GM12878 (cell line): ENCODE data around the gene ISCU. TPM values are rescaled to one million over a fixed set of nuclear protein-coding genes. Genes with fewer than 3 reads are reported as not detected.

Experiments
- CHD4 ChIP-seq: fragments of 200-600 bp; sonication (generic); IDR thresholded peaks from 2 replicates; pipeline ENCODE4 v1.6.1; 2016; ENCODE audit warnings: mild to moderate bottlenecking
- EP300 ChIP-seq, 2 experiments: fragments of 150-350 bp in 1 of 2; IDR thresholded peaks; 2 replicates each; pipeline ENCODE4 v1.6.1; 2011 to 2012; ENCODE audit warnings: low read depth in 2 of 2, low read length in 2 of 2, borderline replicate concordance in 1 of 2, improper control_type of control experiment in 1 of 2, inconsistent platforms in 1 of 2; ENCODE audit not compliant: control insufficient read depth in 1 of 2
- FOXM1 ChIP-seq: IDR thresholded peaks from 2 replicates; pipeline ENCODE4 v1.6.1; 2012; ENCODE audit warnings: low read depth, mild to moderate bottlenecking, inconsistent platforms, low read length, moderate library complexity
- HDGF ChIP-seq: fragments of 450-650 bp; IDR thresholded peaks from 2 replicates; pipeline ENCODE4 v1.6.1; 2016; ENCODE audit warnings: antibody characterized with exemption
- IKZF2 ChIP-seq, 2 experiments: fragments of 450-650 bp; IDR thresholded peaks; 2 replicates each; pipeline ENCODE4 v1.6.1; 2017; ENCODE audit warnings: mild to moderate bottlenecking in 2 of 2, moderate library complexity in 2 of 2
- JUNB ChIP-seq: IDR thresholded peaks from 2 replicates; pipeline ENCODE4 v1.6.1; 2016; ENCODE audit warnings: antibody characterized with exemption, mild to moderate bottlenecking
- MTA3 ChIP-seq: IDR thresholded peaks from 2 replicates; pipeline ENCODE4 v1.6.1; 2012; ENCODE audit warnings: low read length, inconsistent platforms, borderline replicate concordance
- NFXL1 ChIP-seq: fragments of 450-650 bp; IDR thresholded peaks from 2 replicates; pipeline ENCODE4 v1.6.1; 2017; ENCODE audit warnings: antibody characterized with exemption, mild to moderate bottlenecking, borderline replicate concordance
- SREBF2 ChIP-seq: IDR thresholded peaks from 2 replicates; pipeline ENCODE4 v1.6.1; 2012; ENCODE audit warnings: mild to moderate bottlenecking, low read length
- TBL1XR1 ChIP-seq: IDR thresholded peaks from 2 replicates; pipeline ENCODE4 v1.6.1; 2012; ENCODE audit warnings: low read depth, low read length, improper control_type of control experiment
- ZBED1 ChIP-seq: IDR thresholded peaks from 2 replicates; pipeline ENCODE4 v1.6.1; 2016; ENCODE audit warnings: borderline replicate concordance
- polyA plus RNA-seq, 11 experiments: library from polyadenylated mRNA; depleted of rRNA in 4 of 11; unstranded in 6 of 11; stranded (reverse) in 5 of 11; fragments of >200 nt; fragmentation: Nextera tagmentation in 4 of 11; fragmentation: Illumina TruSeq in 1 of 11; extraction: Ambion mirVana in 4 of 11; extraction: Trizol in 1 of 11; gene quantifications; 1 replicate in 1 of 11; 2 replicates in 10 of 11; pipeline versions ENCODE4 v1.2.1 to v1.2.3, GENCODE V29; 2011 to 2016; ENCODE audit warnings: inconsistent platforms in 2 of 11, missing spikeins in 2 of 11, low read depth in 1 of 11
- total RNA-seq, 4 experiments: library from RNA; depleted of rRNA in 3 of 4; stranded (reverse); fragments of >200 nt in 3 of 4; fragmentation: Illumina TruSeq in 1 of 4; extraction: Trizol in 1 of 4; gene quantifications; 2 replicates each; pipeline versions ENCODE4 v1.2.1 to v1.2.3, GENCODE V29; 2013 to 2021
- TF ChIP-seq, protein P1 (sequence below): IDR thresholded peaks from 2 replicates; pipeline ENCODE4 v1.6.1; 2012; ENCODE audit warnings: improper control_type of control experiment, low read depth, low read length; ENCODE audit not compliant: insufficient replicate concordance
- TF ChIP-seq, protein P2 (sequence below): fragments of 450-650 bp; IDR thresholded peaks from 2 replicates; pipeline ENCODE4 v1.6.1; 2018; ENCODE audit warnings: mild to moderate bottlenecking, low read depth, moderate library complexity; ENCODE audit not compliant: partially characterized antibody
- TF ChIP-seq, protein P3 (sequence below): IDR thresholded peaks from 2 replicates; pipeline ENCODE4 v1.6.1; 2012; ENCODE audit warnings: low read depth, low read length, improper control_type of control experiment
- TF ChIP-seq, protein P4 (sequence below): IDR thresholded peaks from 2 replicates; pipeline ENCODE4 v1.6.1; 2011; ENCODE audit warnings: borderline replicate concordance, low read depth, mild to moderate bottlenecking, moderate library complexity, low read length; ENCODE audit not compliant: insufficient read depth, poor library complexity, severe bottlenecking
- TF ChIP-seq, protein P5 (sequence below): fragments of 450-650 bp; IDR thresholded peaks from 2 replicates; pipeline ENCODE4 v1.6.1; 2017; ENCODE audit warnings: mild to moderate bottlenecking, moderate library complexity

The ISCU gene
- total and polyA plus RNA-seq, 10 of the 15 experiments (the other 5 are each of a cell fraction or from before 2014, with no cell fraction given), result 32.8 to 260 (median 127) TPM

DNA sequence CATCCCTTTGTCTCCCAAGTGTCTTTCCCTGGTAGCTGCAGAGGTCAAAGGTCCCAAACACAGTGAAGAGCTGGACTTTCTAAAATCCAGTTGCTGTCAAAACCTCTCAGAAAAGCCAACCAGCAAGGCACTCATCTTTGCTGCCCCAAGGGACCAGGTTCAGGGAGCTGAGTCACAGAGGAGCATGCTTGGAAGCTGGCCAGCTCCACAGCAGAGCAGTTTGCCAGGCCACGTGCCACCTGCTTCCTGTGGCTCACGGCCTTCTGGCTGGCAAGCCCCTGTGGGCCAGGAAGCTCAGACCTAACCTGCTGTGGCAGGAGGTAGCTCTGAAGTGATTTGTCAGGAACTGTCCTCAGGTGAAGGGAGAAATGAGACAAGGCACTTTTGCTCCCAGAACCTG lies 3.6 kb downstream of the ISCU start (continued):
- TF ChIP-seq MTA3 (no peak), HDGF (0 out of 2 replicates have a peak, but pooled peaks have one; percentile 53), EP300 (IDR thresholded peaks at IDR 0.05; ENCODE audit: borderline replicate concordance in 1 of 2, control insufficient read depth in 1 of 2, low read depth in 2 of 2, low read length in 2 of 2) (peak in 1 of 2 experiments; percentile 46; a peak in 2 of 4 replicates), FOXM1 (no peak), ZBED1 (no peak), IKZF2 (IDR thresholded peaks at IDR 0.05) (peak; percentile 72 to 87), SREBF2 (no peak), NFXL1 (no peak), JUNB (no peak), TBL1XR1 (no peak), CHD4 (no peak)
- TF ChIP-seq, protein P1, sequence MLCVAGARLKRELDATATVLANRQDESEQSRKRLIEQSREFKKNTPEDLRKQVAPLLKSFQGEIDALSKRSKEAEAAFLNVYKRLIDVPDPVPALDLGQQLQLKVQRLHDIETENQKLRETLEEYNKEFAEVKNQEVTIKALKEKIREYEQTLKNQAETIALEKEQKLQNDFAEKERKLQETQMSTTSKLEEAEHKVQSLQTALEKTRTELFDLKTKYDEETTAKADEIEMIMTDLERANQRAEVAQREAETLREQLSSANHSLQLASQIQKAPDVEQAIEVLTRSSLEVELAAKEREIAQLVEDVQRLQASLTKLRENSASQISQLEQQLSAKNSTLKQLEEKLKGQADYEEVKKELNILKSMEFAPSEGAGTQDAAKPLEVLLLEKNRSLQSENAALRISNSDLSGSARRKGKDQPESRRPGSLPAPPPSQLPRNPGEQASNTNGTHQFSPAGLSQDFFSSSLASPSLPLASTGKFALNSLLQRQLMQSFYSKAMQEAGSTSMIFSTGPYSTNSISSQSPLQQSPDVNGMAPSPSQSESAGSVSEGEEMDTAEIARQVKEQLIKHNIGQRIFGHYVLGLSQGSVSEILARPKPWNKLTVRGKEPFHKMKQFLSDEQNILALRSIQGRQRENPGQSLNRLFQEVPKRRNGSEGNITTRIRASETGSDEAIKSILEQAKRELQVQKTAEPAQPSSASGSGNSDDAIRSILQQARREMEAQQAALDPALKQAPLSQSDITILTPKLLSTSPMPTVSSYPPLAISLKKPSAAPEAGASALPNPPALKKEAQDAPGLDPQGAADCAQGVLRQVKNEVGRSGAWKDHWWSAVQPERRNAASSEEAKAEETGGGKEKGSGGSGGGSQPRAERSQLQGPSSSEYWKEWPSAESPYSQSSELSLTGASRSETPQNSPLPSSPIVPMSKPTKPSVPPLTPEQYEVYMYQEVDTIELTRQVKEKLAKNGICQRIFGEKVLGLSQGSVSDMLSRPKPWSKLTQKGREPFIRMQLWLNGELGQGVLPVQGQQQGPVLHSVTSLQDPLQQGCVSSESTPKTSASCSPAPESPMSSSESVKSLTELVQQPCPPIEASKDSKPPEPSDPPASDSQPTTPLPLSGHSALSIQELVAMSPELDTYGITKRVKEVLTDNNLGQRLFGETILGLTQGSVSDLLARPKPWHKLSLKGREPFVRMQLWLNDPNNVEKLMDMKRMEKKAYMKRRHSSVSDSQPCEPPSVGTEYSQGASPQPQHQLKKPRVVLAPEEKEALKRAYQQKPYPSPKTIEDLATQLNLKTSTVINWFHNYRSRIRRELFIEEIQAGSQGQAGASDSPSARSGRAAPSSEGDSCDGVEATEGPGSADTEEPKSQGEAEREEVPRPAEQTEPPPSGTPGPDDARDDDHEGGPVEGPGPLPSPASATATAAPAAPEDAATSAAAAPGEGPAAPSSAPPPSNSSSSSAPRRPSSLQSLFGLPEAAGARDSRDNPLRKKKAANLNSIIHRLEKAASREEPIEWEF, result no peak
- TF ChIP-seq, protein P2, sequence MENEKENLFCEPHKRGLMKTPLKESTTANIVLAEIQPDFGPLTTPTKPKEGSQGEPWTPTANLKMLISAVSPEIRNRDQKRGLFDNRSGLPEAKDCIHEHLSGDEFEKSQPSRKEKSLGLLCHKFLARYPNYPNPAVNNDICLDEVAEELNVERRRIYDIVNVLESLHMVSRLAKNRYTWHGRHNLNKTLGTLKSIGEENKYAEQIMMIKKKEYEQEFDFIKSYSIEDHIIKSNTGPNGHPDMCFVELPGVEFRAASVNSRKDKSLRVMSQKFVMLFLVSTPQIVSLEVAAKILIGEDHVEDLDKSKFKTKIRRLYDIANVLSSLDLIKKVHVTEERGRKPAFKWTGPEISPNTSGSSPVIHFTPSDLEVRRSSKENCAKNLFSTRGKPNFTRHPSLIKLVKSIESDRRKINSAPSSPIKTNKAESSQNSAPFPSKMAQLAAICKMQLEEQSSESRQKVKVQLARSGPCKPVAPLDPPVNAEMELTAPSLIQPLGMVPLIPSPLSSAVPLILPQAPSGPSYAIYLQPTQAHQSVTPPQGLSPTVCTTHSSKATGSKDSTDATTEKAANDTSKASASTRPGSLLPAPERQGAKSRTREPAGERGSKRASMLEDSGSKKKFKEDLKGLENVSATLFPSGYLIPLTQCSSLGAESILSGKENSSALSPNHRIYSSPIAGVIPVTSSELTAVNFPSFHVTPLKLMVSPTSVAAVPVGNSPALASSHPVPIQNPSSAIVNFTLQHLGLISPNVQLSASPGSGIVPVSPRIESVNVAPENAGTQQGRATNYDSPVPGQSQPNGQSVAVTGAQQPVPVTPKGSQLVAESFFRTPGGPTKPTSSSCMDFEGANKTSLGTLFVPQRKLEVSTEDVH, result no peak
- TF ChIP-seq, protein P3, sequence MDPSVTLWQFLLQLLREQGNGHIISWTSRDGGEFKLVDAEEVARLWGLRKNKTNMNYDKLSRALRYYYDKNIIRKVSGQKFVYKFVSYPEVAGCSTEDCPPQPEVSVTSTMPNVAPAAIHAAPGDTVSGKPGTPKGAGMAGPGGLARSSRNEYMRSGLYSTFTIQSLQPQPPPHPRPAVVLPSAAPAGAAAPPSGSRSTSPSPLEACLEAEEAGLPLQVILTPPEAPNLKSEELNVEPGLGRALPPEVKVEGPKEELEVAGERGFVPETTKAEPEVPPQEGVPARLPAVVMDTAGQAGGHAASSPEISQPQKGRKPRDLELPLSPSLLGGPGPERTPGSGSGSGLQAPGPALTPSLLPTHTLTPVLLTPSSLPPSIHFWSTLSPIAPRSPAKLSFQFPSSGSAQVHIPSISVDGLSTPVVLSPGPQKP, result no peak
- TF ChIP-seq, protein P4, sequence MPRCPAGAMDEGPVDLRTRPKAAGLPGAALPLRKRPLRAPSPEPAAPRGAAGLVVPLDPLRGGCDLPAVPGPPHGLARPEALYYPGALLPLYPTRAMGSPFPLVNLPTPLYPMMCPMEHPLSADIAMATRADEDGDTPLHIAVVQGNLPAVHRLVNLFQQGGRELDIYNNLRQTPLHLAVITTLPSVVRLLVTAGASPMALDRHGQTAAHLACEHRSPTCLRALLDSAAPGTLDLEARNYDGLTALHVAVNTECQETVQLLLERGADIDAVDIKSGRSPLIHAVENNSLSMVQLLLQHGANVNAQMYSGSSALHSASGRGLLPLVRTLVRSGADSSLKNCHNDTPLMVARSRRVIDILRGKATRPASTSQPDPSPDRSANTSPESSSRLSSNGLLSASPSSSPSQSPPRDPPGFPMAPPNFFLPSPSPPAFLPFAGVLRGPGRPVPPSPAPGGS, result no peak
- TF ChIP-seq, protein P5, sequence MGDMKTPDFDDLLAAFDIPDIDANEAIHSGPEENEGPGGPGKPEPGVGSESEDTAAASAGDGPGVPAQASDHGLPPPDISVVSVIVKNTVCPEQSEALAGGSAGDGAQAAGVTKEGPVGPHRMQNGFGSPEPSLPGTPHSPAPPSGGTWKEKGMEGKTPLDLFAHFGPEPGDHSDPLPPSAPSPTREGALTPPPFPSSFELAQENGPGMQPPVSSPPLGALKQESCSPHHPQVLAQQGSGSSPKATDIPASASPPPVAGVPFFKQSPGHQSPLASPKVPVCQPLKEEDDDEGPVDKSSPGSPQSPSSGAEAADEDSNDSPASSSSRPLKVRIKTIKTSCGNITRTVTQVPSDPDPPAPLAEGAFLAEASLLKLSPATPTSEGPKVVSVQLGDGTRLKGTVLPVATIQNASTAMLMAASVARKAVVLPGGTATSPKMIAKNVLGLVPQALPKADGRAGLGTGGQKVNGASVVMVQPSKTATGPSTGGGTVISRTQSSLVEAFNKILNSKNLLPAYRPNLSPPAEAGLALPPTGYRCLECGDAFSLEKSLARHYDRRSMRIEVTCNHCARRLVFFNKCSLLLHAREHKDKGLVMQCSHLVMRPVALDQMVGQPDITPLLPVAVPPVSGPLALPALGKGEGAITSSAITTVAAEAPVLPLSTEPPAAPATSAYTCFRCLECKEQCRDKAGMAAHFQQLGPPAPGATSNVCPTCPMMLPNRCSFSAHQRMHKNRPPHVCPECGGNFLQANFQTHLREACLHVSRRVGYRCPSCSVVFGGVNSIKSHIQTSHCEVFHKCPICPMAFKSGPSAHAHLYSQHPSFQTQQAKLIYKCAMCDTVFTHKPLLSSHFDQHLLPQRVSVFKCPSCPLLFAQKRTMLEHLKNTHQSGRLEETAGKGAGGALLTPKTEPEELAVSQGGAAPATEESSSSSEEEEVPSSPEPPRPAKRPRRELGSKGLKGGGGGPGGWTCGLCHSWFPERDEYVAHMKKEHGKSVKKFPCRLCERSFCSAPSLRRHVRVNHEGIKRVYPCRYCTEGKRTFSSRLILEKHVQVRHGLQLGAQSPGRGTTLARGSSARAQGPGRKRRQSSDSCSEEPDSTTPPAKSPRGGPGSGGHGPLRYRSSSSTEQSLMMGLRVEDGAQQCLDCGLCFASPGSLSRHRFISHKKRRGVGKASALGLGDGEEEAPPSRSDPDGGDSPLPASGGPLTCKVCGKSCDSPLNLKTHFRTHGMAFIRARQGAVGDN, result peak; percentile 100
